Esophagus squamous epithelium (tissue), 4 donors: ENCODE data around the gene SNX5.

Experiments used
- CTCF ChIP-seq, 6 experiments: fragments of 450-650 bp in 4 of 6; fragments of 200-600 bp in 2 of 6; sonication (generic) in 2 of 6; IDR thresholded peaks; one replicate each; pipeline ENCODE4 v1.5.1; 2016 to 2019; ENCODE audit warnings: antibody characterized with exemption in 6 of 6, mild to moderate bottlenecking in 4 of 6, moderate library complexity in 4 of 6
- POLR2A ChIP-seq, 4 donors: fragments of 450-650 bp; IDR thresholded peaks; one replicate each; pipeline ENCODE4 v1.6.1; 2017; ENCODE audit warnings: antibody characterized with exemption in 4 of 4, mild to moderate bottlenecking in 4 of 4, moderate library complexity in 3 of 4

- TF ChIP-seq CTCF (IDR thresholded peaks at IDR 0.05) (peak; percentile 83 to 97 (median 94)), POLR2A (IDR thresholded peaks at IDR 0.05) (no peak)
Measured at GRCh38 chr20:17898548-17898994, 70.0 kb downstream of the SNX5 start.
